ENCODE measurements around the gene PRKN.

The PRKN gene

DNA sequence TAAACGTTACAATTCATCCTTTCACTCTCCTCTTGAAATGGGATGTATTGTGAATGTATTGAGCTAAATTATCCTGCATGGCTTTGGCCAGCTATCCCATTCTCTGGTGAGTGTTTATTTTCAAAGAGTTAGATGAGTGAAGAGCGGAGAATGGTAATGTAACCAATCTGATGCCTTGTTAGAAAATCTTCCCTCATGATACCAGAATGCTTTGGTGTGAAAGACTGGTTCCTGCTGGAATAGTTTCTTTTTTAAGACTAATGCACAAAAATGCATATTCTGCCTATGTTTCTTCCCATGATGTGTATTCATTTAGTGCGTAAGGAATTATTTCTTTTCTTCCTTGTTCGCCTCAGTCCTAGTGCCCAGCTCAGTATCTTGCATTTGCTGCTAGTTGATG, 506.7 kb downstream of the PRKN start:
- no peak for DNase-seq

DNA sequence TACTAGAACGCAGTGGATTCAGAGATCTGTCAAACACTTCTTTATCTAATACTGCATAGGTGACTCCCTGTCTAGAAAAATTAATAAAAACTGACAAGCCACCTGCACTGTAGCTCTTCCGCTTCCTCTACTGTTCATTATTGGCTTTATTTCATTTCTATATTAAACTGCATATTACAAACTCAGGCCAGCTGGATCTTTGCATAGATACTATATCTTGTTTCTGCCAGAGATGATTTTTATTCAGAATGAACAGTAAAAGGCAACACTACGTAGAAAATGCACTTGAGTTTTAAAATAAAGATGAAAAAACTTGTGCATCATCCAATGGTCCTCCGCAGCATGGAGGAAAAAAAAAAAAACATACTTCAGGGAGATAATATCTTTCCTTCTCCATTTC, 508.3 kb downstream of the PRKN start:
- no peak for DNase-seq

- no peak for DNase-seq
These were observed 509.6 kb downstream of the PRKN start for GRCh38 chr6:162217811-162218493.

DNA sequence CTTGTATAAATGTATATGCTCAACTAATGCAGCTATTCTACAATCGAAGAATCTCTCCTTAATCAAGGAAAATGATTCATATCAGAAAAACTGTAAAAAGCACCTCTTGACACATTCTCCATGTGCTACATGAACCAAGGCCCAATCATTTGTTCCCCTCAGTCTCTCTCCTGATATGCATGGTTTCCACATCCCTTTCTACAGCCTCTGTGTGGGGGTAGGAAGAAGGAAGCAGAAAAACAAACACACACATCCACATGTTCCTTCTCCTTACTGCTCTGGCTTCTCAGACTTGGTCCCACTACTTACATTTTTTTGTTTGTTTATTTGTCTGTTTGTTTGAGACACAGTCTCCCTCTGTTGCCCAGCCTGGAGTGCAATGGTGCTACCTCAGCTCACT, 510.5 kb downstream of the PRKN start:
- DNase-seq = no peak

DNA sequence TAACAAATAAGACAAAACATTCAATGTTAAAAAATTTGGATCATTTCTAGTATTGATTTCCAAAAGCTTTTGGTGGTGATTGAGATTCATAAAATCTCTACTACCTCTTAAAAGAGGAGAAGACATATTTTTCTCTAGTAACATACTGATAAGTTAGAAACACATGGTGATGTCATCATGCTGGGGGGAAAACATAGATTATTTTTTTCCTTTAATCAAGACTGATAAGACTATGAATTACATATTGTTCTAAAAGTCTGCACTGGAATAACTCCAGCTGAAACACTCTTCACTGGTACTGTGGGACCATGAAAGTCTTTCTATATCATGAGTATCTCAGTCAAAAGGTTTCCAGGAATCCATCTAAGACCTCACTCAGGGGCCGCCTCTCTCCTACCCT, 515.8 kb downstream of the PRKN start:
- DNase-seq = no peak

DNA sequence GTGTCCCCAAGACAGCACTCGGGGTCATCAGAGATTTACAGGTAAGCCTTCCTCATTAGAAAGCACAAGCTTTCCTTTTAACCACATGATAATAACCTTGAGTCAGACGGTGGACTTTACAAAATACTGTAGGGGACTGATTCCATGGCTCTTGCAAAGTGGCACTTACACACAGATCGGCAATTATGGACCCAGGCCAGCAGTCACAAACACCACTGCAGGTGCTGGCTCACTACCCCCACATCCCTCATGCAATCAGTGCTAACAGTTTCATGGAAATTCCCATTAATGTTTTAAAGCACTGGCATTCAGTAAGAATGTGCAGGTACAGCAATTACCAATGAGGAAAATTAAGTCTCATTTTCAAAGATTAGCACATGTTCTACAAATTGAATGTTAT, 516.5 kb downstream of the PRKN start:
- DNase-seq = no peak

- no peak for DNase-seq
These were observed 524.3 kb downstream of the PRKN start for GRCh38 chr6:162203287-162203686.

- DNase-seq = no peak
These were observed 526.4 kb downstream of the PRKN start for GRCh38 chr6:162200945-162201690.

DNA sequence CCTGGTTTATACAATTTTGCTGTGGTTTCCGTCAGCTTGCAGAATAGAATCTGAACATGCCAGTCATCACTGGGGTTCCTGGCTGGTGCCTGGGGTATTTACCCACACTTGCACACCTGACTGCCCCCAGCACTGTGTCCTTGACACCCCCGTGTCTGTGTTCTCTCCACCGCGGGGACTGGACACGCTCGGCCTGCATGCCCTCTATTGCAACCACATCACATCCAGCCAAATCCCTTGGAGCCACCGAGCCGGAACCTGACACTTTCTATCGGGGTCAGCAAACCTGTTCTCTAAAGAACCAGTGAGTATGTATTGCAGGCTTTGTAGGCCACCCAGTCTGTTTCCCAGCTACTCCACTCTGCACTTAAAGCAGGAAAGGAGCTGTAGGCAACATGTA, 527.5 kb downstream of the PRKN start:
- DNase-seq = no peak

DNA sequence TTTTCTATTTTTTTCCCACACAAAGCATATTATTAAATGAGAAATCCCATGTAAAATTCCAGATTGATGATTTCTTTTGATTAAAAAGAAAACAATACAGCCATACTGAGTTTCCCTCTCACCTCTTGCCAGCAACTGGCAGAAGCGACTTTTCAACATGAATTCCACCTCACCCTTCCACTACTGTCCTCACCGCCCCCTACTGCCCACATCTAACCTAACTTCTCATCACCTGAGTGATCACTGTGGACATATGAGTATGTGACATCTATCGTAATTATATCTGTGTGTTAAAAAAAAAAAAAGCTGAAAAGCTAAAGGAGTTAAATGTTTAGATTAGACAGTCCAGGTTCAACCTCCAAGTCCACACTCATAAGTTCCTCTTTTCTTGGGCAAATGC, 528.6 kb downstream of the PRKN start:
- DNase-seq = peak in 1 of 2 experiments; percentile 11

GRCh38 chr6:162198076-162198475, 529.5 kb downstream of the PRKN start:
- DNase-seq = no peak

- no peak for DNase-seq
These were observed 532.1 kb downstream of the PRKN start for GRCh38 chr6:162195441-162195840.

- DNase-seq = no peak
These were observed 536.6 kb downstream of the PRKN start for GRCh38 chr6:162190981-162191380.

GRCh38 chr6:162187168-162187935, 540.2 kb downstream of the PRKN start:
- DNase-seq = no peak

DNA sequence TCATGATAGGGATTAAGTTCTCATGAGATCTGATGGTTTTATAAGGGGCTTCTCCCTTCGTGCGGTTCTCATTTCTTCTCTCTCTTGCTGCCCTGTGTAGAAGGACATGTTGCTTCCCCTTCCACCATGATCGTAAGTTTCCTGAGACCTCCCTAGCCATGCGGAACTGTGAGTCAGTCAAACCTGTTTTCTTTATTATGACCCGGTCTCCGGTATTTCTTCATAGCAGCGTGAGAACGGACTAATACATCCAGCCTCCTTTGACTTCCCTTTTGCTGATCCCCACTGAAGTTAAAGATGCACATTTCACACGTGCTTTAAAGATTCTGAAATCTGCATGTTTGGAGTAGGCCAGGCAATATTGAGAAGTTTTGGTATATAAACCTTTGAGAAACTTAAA, 543.1 kb downstream of the PRKN start:
- DNase-seq = no peak

GRCh38 chr6:162181741-162182401, 545.7 kb downstream of the PRKN start:
- DNase-seq = no peak

- DNase-seq = no peak
These were observed 546.5 kb downstream of the PRKN start for GRCh38 chr6:162181111-162181510.

DNA sequence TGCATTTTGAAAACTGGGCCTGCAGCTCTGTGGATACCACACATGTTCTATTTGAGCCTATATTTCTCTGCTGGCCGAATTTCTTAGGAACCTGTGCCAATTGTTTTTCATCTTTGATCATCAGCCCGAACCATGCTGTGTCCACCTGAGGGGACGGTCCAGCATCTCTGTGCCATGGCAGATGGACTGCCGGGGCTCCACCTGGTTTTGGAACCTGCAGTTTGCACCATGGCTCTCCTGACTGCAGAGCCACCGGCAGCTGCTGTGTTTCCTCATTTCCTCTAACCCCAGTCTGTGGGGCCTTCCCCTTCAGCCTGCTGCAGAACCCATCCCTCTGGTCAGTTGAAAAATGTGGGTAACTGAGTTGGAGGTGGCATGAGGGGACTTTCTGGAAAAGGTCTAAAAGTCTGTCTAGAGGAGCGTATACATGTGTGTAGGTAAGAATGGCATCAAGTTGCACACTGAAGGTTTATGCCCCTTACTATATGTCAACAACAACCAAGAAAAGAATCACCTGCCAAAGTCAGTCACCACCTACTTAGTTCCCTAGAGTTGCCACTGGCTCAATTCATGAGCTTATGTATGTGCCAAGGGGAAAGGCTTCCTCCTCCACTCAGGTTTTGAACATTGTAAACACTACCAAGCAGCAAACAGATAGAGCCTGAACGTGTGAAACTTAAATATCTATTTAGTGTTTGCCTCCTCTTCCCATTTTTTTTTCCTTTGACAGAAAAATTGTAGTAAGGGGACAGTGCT, 548.2 kb downstream of the PRKN start:
- DNase-seq = no peak

- no peak for DNase-seq
These were observed 548.9 kb downstream of the PRKN start for GRCh38 chr6:162178666-162179065.

DNA sequence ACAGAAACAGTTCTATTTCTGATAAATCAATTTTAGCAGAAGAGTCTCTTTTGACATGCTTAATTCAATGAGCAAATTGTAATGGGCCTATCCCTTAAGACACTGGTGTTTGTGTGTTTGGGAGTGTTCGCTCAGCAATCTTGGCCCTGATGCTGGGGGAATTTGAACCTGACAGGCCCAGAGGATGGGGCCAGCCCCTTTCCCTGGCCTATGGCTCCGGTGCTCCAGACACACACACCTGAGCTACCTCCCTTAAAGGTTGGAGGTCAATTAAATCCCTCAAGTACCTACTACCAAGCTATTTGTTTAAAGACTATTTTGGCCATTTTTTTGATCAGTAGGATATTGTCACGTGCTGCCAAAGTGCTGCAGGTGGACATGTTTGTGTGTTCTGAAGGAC, 549.3 kb downstream of the PRKN start:
- DNase-seq = no peak

DNA sequence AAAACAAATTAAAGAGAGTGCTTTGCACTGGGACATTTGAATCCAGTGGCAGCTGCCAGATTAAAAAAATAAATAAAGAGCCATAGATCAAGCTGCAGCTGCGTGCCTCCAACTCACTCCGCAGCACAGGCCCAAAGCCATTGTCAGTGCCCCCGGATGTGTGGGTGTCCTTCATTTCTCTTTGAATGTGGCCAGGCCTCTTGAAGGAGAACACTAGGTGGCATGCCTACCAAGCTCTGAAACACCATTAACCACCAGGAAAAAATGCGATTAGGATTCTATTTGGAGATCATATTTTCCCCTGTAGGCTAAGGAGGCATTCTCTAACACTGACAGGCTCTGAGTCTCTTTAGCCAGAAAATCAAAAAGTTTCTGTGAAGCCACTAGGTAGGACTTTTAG, 549.8 kb downstream of the PRKN start:
- peak in 1 of 2 experiments; percentile 17 for DNase-seq

DNA sequence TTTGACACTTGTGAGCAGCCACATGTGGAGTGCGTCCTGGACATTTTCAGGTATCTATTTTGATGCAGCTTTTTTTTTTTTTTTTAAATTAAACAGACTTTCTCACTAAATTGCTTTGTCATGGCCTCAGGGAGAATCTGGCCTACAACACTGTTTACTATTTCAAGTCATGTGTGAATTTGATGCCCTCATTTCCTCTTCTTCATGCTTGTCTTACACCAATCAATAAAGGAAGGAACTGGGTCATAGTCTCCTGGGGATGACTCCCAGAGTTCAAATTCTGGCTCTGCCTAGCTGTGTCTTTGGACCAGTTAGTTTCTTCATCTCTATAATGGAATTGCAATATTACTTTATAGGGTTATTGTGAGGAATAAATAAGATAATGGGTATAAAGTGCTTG, 554.1 kb downstream of the PRKN start:
- DNase-seq = no peak

DNA sequence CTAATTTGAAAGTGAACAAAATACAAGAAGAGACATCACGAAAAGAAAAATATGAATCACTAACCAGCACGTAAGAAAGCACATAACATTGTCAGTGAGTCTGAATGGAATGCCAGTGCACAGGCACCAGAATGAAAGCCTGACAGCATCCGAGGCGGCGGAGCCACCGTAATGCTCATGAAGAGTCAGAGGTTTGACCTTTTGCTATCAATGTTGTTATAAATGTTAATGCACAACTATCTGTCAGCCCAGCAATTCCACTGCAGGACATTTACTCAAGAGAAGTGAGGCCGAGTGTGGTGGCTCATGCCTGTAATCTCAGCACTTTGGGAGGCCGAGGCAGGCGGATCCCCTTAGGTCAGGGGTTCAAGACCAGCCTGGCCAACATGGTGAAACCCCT, 562.1 kb downstream of the PRKN start:
- no peak for DNase-seq

All from NCI-H526 (cell line).